IPS-11a (cell line): ENCODE measurements around the gene SDHAF4.
"Not testable (repeated sequence)": the region's sequence is repeated elsewhere in the genome, so short reads cannot be mapped to it uniquely, and the experiment has no call there.

Source experiments
- H3K4me3 ChIP-seq: one replicate; pipeline ENCODE4 v1.5.1; 2013; ENCODE audit warnings: low read depth, low read length, control low read depth

The SDHAF4 gene

DNA sequence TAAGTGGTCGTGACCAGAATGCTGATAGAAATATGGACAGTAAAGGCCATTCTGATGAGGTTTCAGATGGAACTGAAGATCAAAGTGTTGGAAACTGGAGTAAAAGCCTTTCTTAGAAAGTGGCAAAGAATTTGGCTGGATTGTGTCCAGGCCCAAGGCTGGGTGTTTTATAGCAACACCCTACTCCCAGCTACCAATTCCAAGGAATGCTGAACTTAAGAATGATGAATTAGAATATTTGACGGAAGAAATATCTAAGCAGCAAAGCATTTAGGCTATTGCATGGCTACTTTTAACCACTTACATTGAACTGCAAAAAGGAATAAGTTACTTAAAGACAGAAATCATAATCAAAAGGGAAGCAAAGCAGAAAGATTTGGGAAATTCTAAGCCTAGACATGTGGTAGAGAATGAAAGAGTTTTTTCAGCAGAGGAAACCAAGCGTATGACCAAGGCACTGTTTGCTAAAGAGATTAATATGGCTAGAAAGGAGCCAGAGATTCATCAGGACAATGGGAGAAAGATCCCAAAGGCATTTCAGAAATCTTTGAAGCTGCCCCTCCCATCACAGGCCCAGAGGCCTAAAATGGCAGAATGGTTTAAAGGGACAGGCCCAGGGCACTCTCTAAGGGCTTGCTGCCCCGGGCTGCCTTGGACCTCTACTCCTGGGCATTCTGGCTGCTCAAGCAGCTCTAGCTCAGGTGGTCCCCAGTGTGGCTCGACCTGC is 25.8 kb downstream of the SDHAF4 start:
- no peak overlapping the region for H3K4me3 ChIP-seq

DNA sequence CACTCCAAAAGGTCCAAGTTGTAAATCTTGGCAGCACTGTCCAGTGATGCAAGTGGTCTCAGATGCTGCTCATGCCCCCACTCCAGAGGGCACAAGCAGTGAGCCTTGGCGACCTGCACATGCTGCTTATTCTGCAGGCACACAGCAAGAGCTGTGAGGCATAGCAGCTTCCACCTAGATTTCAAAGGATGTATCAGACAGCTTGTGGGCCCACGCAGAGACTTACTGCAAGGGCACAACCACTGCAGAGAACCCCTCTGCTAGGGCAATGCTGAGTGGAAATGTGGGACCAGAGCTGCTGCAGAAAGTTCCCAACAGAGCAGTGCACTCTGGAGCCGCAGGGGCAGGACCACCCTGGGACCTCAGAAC is 26.4 kb downstream of the SDHAF4 start:
- H3K4me3 ChIP-seq = no peak overlapping the region

DNA sequence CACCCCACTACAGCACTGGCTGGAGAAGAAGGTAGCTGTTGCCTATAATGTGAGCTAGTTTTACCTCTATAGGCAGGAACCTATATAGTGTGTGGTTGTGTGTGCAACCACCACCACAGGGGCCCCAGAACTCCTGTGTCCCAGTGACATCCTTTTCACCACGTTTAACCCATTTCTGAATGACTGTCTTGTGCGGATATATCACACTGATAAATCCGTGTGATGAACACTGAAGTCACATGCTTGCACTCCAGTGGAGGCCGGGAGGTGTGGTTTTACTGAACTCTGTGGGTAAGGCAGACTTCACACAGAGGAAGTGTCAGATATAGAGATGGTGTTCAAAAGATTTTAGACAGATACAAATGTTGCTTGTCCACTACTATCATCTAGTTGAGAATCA is 32.5 kb downstream of the SDHAF4 start:
- no peak overlapping the region for H3K4me3 ChIP-seq

DNA sequence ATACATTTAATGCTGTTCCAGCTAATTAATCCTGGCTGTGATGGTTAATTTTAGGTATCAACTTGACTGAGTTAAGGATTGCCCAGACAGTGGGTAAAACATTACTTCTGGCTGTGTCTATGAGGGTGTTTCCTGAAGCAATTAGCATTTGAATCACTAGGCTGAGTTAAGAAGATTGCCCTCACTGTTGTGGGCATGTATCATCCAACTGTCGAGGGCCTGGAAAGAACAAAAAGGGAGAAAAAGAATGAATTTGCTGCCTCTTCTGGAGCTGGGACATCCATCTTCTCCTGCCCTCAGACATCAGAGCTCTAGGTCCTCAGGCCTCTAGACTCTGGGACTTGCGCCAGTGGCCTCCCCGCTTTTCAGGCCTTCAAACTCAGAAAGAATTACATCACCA is 34.3 kb downstream of the SDHAF4 start:
- no peak overlapping the region for H3K4me3 ChIP-seq

DNA sequence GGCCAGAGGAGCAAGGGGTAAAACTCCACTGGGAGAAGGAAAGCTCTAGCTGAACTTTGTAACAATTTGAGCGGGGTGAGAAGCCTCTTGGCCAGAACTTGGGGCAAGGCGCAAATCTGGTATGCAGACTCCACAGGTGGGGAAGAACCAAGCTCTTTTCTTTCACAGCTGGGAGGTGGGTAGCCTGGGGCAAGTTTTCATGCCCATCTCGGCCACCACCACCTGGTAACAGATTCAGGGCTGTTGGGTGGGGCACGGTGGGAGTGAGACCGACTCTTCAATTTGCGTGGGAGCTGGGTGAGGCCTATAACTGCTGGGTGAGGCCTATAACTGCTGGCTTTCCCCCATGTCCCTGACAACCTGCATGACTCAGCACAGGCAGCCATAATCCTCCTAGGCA is 37.5 kb downstream of the SDHAF4 start:
- H3K4me3 ChIP-seq = no peak overlapping the region

DNA sequence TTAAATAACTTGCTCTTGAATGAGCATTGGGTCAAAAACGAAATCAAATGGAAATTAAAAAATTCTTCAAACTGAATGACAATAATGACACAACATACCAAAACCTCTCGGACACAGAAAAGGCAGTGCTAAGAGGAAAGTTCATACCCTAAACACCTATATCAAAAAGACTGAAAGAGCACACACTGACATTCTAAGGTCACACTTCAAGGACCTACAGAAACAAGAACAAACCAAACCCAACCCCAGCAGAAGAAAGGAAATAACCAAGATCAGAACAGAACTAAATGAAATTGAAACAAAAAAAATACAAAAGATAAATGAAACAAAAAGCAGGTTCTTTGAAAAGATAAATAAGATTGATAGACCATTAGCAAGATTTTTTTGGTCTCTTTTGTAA is 40.6 kb downstream of the SDHAF4 start:
- H3K4me3 ChIP-seq = not testable (repeated sequence)

DNA sequence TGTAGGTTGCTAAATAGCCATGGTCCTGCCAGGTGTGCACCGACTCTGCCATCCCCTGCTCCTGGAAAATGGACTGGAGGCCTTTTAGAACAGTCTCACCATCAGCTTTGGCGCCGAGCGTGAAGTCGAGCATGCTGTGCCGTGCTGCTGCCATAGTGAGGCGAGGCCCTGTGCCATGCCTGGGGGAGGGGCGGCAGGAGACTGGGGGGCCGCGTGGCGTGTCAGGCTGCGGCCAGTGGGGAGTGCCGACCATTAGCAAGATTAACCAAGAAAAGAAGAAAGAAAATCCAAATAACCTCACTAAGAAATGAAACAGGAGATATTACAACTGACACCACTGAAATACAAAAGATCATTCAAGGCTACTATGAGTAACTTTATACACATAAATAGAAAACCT is 42.5 kb downstream of the SDHAF4 start:
- H3K4me3 ChIP-seq = not testable (repeated sequence)

DNA sequence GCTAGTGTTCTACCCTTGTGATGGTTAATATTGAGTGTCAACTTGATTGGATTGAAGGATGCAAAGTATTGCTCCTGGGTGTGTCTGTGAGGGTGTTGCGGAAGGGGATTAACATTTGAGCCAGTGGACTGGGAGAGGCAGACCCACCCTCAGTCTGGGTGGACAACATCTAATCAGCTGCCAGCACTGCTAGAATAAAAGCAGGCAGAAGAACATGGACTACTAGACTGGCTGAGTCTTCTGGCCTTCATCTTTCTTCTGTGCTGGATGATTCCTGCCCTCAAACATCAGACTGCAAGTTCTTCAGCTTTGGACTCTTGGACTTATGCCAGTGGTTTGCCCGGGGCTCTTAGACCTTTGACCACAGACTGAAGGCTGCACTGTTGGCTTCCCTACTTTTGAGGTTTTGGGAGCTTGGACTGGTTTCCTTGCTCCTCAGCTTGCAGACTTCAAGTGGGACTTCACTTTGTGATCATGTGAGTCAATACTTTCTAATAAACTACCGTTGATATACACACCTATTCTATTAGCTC is 50.1 kb downstream of the SDHAF4 start:
- H3K4me3 ChIP-seq = no peak overlapping the region

DNA sequence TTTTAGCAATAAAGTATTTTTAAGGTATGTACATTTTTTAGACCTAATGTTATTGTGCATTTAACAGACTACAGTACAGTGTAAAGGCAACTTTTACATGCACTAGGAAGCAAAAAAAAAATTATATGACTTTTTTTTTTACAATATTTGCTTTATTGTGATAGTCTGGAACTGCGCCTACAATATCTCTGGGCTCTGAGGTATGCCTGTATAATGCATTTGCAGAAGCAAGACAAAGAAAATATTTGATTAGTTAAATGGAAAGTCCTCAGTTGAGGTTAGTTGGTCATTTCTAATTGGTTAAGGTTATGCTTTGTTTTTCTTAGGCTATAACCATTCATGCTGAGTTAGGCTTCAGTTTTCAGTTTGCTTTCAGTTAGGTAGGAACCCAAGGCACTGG is 54.0 kb downstream of the SDHAF4 start:
- no peak overlapping the region for H3K4me3 ChIP-seq

DNA sequence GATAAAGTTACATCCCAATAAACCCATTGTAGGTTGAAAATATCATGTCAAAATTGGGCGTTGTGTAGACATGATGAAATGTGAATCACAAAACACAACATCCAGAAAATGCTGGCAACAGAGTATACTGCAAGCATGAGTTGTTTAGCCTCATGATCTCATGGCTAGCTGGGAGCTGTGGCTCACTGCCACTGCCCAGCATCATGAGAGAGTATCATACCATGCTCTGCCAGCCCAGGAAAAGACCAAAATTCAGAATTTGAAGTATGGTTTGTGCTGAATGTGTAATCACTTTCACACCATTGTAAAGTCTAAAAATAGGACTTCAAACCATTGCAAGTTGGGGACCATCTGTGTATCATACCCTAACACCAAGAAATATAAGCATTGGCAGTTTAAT is 55.7 kb downstream of the SDHAF4 start:
- no peak overlapping the region for H3K4me3 ChIP-seq

DNA sequence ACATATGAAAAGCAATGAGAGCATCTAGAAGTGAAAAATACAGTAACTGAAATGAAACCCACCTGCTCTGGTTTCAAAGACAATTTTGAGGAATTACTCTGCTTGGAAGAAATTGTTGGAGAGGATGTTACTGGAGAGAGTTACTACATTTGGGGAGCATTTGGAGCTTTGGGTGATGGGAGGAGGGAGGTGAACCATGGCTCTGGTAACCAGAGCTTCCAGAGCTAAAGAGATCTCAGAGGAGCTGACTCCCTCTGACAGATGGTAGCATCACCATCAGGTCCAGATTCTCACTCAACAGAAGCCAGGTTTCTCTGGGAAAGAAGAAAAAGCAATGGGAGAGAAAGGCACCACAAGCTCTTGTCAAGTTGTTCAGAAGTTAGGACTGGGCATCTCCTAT is 58.7 kb downstream of the SDHAF4 start:
- no peak overlapping the region for H3K4me3 ChIP-seq

DNA sequence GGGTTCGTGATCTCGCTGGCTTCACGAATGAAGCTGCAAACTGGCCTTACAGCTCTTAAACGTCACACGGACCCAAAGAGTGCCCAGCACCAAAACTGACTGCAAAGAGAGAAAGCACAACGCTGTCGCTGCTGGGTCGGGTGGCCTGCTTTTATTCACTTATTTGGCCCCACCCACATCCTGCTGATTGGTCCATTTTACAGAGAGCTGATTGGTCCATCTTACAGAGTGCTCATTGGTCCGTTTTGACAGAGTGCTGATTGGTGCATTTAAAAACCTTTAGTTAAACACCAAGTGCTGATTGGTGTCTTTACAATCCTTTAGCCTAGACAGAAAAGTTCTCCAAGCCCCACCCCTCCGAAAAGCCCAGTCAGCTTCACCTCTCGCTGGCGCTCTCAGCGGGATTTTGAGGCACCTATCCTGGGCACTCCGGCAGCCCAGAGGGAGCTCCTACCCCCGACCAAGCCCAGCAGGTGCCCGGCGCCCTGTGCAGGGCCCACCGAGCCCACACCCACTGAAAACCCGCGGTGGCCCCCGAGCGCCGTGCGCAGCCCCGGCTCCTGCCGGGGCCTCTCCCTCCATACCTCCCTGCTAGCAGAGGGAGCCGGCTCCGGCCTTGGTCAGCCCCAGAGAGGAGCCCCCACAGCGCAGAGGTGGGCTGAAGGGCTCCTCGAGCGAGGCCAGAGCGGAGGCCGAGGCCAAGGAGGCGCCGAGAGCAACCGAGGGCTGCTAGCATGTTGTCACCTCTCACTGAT is 60.9 kb downstream of the SDHAF4 start:
- H3K4me3 ChIP-seq = no peak overlapping the region

DNA sequence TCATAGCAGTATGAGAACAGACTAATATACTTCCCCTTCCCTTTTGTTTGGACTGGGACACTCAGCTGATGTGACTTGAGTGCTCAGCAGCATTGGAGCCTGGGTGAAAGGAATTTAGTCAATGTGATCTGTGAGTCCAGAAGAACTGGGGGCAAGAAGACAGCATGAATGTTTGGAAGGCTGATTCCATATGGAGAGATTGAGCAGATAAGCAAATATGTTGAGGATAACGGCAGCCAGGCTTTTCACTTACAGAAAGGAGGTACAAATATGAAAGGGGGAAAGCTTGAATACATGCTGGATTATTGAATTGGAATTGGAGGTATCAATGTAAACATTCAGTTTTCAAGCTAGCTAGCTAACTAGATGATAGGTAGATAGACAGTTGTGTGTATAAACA is 63.2 kb downstream of the SDHAF4 start:
- H3K4me3 ChIP-seq = no peak overlapping the region

DNA sequence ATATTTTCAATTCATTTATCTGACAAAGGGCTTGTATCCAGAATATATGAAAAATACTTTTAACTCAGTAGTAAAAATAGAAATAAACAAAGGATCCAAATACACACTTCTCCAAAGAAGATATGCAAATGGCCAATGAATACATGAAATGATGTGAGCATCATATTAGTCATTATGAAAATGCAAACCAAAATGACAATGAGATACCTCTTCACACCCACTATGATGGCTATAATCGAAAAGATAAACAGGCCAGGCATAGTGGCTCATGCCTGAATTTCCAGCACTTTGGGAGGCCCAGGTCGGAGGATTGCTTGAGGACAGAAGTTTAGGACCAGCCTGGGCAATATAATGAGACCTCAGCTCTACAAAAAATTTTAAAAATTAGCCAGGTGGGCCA is 67.1 kb downstream of the SDHAF4 start:
- H3K4me3 ChIP-seq = no peak overlapping the region

DNA sequence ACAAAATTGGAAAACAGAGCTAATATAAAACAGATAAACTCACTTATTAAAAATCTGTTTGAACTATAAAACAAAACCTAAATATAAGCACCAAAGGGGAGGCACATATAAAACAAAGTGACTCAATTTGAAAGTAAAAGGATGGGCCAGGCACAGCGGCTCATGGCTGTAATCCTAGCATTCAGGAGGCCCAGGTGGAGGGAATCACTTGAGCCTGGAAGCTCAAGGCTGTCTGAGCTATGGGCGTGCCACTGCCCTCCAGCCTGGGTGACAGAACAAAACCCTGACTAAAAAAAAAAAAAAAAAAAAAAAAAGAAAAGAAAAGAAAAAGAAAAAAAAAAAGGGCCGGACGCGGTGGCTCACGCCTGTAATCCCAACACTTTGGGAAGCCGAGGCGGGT is 69.9 kb downstream of the SDHAF4 start:
- no peak overlapping the region for H3K4me3 ChIP-seq

DNA sequence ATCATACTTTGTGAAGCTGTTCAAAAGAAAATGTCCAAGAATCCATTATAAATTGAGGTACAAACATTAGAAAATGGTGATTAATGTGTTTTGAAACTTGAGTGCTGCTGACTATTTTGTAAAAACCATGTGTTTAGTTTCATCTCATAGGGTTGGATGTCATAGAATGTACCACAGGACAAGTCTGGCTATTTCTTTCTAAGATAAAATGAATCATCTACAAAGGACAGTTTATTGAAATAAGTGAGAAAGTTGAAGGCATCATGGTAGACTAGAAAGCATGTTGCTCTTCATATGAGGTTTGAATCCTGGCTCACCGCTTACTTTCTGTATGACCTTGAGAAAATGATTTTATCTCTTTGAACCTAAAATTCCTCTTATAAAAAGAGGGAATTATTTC is 71.7 kb downstream of the SDHAF4 start:
- no peak overlapping the region for H3K4me3 ChIP-seq
